Glutamatergic neuron (in vitro differentiated cells): Measurements from ENCODE around the gene SRP9. TPM values are rescaled to one million over a fixed set of nuclear protein-coding genes. Genes with fewer than 3 reads are reported as not detected.
A peak's percentile ranks its signal among the peaks of the same experiment; 100 is the strongest.
"Not testable (repeated sequence)": the region's sequence is repeated elsewhere in the genome, so short reads cannot be mapped to it uniquely, and the experiment has no call there.

Source experiments
- DNase-seq: peaks from one replicate; pipeline ENCODE4 v3.0.0; 2022
- H3K27ac Mint-ChIP-seq: one replicate; pipeline ENCODE4 v1.8.0; 2020; ENCODE audit warnings: mild to moderate bottlenecking, mixed read lengths, inconsistent platforms; ENCODE audit not compliant: unreplicated experiment
- H3K27me3 Mint-ChIP-seq: one replicate; pipeline ENCODE4 v1.8.0; 2020; ENCODE audit warnings: mild to moderate bottlenecking, moderate library complexity, mixed read lengths, inconsistent platforms; ENCODE audit not compliant: unreplicated experiment
- H3K36me3 Mint-ChIP-seq: one replicate; pipeline ENCODE4 v1.8.0; 2020; ENCODE audit warnings: mild to moderate bottlenecking, mixed read lengths, inconsistent platforms; ENCODE audit not compliant: unreplicated experiment
- H3K4me1 Mint-ChIP-seq: one replicate; pipeline ENCODE4 v1.8.0; 2020; ENCODE audit warnings: mild to moderate bottlenecking, low read depth, mixed read lengths, inconsistent platforms; ENCODE audit not compliant: unreplicated experiment
- H3K4me3 Mint-ChIP-seq: one replicate; pipeline ENCODE4 v1.8.0; 2020; ENCODE audit warnings: mild to moderate bottlenecking, mixed read lengths, inconsistent platforms; ENCODE audit not compliant: unreplicated experiment
- H3K9me3 Mint-ChIP-seq: one replicate; pipeline ENCODE4 v1.8.0; 2020; ENCODE audit warnings: mild to moderate bottlenecking, moderate library complexity, mixed read lengths, inconsistent platforms; ENCODE audit not compliant: unreplicated experiment
- total RNA-seq: library from RNA; stranded (reverse); fragmentation: NEBNext Ultra II Directional; extraction: Animal tissue kit (Norgen Biotek cat#: 25700); gene quantifications from one replicate; pipeline ENCODE4 v1.2.1, GENCODE V29; 2021; ENCODE audit not compliant: unreplicated experiment
- TF ChIP-seq, protein P1 (sequence below): fragments of 200-600 bp; sonication (generic); IDR thresholded peaks from one replicate; pipeline ENCODE4 v1.5.0; 2021; ENCODE audit not compliant: partially characterized antibody, unreplicated experiment

SRP9 gene
- total RNA-seq, 1 donor from 2014 or later = 364 TPM

DNA sequence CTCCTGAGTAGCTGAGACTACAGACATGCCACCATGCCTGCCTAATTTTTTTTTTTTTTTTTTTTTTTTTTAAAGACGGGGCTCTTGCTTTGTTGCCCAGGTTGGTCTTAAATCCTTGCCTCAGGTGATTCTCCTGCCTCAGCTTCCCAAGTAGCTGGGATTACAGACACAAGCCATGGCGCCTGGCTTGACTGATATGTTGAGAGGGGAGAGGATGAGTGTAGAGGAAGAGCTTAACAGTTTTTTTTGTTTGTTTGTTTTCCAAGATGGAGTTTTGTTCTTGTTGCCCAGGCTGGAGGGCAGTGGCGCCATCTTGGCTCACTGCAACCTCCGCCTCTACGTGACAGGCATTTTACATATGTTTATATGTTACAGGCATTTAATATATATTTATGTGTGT lies 2.5 kb downstream of the SRP9 start:
- Mint-ChIP-seq H3K36me3 (no peaks in the 10 kb centered on the region), H3K27ac (no peak overlapping the region), H3K4me3 (peak overlapping the region; percentile 68), H3K9me3 (peaks cover 6% of the 10 kb centered on the region), H3K4me1 (peaks cover 19% of the 10 kb centered on the region), H3K27me3 (no peaks in the 10 kb centered on the region)
- TF ChIP-seq, protein P1, sequence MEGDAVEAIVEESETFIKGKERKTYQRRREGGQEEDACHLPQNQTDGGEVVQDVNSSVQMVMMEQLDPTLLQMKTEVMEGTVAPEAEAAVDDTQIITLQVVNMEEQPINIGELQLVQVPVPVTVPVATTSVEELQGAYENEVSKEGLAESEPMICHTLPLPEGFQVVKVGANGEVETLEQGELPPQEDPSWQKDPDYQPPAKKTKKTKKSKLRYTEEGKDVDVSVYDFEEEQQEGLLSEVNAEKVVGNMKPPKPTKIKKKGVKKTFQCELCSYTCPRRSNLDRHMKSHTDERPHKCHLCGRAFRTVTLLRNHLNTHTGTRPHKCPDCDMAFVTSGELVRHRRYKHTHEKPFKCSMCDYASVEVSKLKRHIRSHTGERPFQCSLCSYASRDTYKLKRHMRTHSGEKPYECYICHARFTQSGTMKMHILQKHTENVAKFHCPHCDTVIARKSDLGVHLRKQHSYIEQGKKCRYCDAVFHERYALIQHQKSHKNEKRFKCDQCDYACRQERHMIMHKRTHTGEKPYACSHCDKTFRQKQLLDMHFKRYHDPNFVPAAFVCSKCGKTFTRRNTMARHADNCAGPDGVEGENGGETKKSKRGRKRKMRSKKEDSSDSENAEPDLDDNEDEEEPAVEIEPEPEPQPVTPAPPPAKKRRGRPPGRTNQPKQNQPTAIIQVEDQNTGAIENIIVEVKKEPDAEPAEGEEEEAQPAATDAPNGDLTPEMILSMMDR = no peak
- DNase-seq = no peak

DNA sequence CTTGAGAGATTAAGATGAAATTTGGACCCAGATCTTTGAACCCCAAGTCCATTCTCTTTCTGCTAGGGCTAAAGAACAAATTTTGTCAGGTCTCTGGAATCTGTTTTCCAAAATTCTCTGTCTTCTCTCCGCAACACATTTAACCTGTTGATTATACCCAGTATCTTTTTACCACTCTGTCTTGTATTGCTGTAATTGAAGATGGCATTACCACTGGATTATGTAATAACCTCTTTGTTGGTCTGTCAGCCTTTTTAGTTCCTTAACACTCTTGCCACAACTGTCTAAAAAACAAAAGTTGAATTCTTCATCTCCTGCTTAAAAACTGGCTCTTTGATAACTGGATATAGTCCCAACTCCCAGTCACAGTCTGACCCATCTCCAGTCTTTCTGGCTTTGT lies 3.0 kb downstream of the SRP9 start:
- TF ChIP-seq, protein P1 = no peak
- no peak for DNase-seq
- Mint-ChIP-seq H3K27ac (peak overlapping the region; percentile 24), H3K27me3 (no peaks in the 10 kb centered on the region), H3K9me3 (peaks cover 6% of the 10 kb centered on the region), H3K4me1 (peaks cover 19% of the 10 kb centered on the region), H3K36me3 (no peaks in the 10 kb centered on the region), H3K4me3 (peak overlapping the region; percentile 57)

GRCh38 chr1:225789142-225789541 lies 11.5 kb downstream of the SRP9 start:
- not testable (repeated sequence) for H3K4me1 Mint-ChIP-seq, H3K4me3 Mint-ChIP-seq

DNA sequence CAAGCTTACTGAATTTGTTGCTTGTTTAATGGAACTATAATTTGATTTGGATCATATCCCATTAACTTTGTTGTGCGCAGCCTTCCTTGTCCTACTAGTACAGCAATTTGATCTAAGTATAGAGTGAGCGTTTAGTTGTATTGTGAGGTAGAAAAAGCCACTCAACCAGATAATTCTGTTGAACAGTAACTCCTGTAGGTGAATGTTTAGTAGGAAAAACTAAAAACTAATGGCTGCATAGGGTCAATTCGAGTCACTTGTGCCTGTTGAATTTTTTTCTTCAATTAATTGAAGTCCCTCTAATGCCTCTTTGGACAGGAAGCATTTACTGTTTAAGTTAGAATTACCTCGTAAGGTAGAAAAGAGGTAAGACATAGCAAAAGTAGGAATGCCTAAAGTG lies 17.3 kb downstream of the SRP9 start:
- TF ChIP-seq, protein P1 = no peak
- peaks cover 13% of the 10 kb centered on the region for H3K9me3 Mint-ChIP-seq
- H3K27ac Mint-ChIP-seq = no peak overlapping the region
- H3K27me3 Mint-ChIP-seq = peaks cover 3% of the 10 kb centered on the region
- no peak for DNase-seq
- H3K36me3 Mint-ChIP-seq = peaks cover 67% of the 10 kb centered on the region
- no peak overlapping the region for H3K4me3 Mint-ChIP-seq
- H3K4me1 Mint-ChIP-seq = peaks cover 2% of the 10 kb centered on the region

More at GRCh38 chr1:225789142-225789541, 11.5 kb downstream of the SRP9 start:
- not testable (repeated sequence) for H3K27me3 Mint-ChIP-seq, H3K9me3 Mint-ChIP-seq, H3K27ac Mint-ChIP-seq, DNase-seq
- H3K36me3 Mint-ChIP-seq = peaks cover 41% of the 10 kb centered on the region

GRCh38 chr1:225796097-225796496 lies 18.5 kb downstream of the SRP9 start:
- Mint-ChIP-seq H3K36me3 (peaks cover 62% of the 10 kb centered on the region), H3K27ac (peak overlapping the region; percentile 48), H3K9me3 (peaks cover 16% of the 10 kb centered on the region)
- not testable (repeated sequence) for H3K27me3 Mint-ChIP-seq, H3K4me3 Mint-ChIP-seq, DNase-seq, H3K4me1 Mint-ChIP-seq

- H3K36me3 Mint-ChIP-seq = peaks cover 23% of the 10 kb centered on the region
- not testable (repeated sequence) for H3K4me1 Mint-ChIP-seq, H3K4me3 Mint-ChIP-seq, H3K27ac Mint-ChIP-seq, H3K27me3 Mint-ChIP-seq, H3K9me3 Mint-ChIP-seq, DNase-seq
Observed at GRCh38 chr1:225801146-225801545, 23.5 kb downstream of the SRP9 start.
